ENCODE results near the gene MYH8.

The MYH8 gene

GRCh38 chr17:10349403-10349802 lies 72.3 kb downstream of the MYH8 start:
- TF ChIP-seq CTCF (IDR thresholded peaks at IDR 0.05; ENCODE audit: control insufficient read depth, extremely low read depth, insufficient read depth): no peak
- no peak overlapping the region for H3K4me3 ChIP-seq (ENCODE audit: low read depth, low read length)
- no peak for DNase-seq (ENCODE audit: low read depth)

- no peak overlapping the region for H3K4me3 ChIP-seq (ENCODE audit: low read depth, low read length)
- no peak for TF ChIP-seq CTCF (IDR thresholded peaks at IDR 0.05; ENCODE audit: control insufficient read depth, extremely low read depth, insufficient read depth)
- no peak for DNase-seq (ENCODE audit: low read depth)
Measured at GRCh38 chr17:10344816-10345215, 76.9 kb downstream of the MYH8 start.
